GM20000 (cell line): ENCODE data around the gene FAS.

ENCODE experiments used
- DNase-seq: peaks from one replicate; pipeline ENCODE4 v3.0.0; 2012; ENCODE audit warnings: low spot score
- TF ChIP-seq, protein P1 (sequence below): IDR thresholded peaks from 2 replicates; pipeline ENCODE4 v1.5.1; 2012; ENCODE audit warnings: mild to moderate bottlenecking, control low read depth; ENCODE audit errors: extremely low read depth, missing control alignments

The FAS gene

DNA sequence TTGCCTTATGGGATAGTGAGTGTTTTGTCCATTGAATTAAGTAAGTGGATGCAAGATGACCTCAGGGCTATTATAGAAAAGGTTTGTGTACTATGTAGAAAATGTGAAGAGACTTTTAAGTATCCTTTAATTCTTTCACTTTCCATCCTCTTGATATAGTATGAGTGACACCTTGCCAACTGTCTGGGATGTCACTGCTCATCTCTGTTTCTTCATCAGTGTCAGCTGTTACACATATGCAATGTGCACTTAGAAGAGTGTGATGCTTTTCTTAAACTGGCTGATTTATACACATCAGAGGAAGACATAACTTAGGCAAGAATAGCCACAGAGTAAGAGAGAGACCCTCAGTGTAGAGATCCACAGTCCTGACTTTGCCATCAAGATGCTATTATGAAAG lies 29.3 kb upstream of the FAS start:
- TF ChIP-seq, protein P1, sequence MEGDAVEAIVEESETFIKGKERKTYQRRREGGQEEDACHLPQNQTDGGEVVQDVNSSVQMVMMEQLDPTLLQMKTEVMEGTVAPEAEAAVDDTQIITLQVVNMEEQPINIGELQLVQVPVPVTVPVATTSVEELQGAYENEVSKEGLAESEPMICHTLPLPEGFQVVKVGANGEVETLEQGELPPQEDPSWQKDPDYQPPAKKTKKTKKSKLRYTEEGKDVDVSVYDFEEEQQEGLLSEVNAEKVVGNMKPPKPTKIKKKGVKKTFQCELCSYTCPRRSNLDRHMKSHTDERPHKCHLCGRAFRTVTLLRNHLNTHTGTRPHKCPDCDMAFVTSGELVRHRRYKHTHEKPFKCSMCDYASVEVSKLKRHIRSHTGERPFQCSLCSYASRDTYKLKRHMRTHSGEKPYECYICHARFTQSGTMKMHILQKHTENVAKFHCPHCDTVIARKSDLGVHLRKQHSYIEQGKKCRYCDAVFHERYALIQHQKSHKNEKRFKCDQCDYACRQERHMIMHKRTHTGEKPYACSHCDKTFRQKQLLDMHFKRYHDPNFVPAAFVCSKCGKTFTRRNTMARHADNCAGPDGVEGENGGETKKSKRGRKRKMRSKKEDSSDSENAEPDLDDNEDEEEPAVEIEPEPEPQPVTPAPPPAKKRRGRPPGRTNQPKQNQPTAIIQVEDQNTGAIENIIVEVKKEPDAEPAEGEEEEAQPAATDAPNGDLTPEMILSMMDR = no peak
- no peak for DNase-seq

DNA sequence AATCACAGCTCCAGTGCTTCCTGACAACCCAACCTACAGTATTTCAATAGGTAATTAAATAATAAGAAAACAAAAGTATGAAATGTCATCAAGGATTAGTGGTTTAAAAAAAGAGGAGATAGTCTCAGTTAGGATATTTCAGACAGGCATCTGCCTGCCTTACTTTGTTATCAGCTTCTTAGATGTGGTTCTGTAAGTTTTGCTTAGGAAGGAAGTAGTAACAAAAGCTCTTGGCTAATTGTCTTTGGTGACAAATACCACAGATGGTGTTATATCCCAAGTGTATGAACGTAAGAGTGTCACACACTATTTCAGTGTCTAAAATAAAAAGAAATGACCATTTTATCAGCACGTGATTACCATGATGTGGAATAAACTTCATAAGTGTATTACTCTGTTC lies 28.3 kb upstream of the FAS start:
- DNase-seq = no peak
- TF ChIP-seq, protein P1 = no peak

DNA sequence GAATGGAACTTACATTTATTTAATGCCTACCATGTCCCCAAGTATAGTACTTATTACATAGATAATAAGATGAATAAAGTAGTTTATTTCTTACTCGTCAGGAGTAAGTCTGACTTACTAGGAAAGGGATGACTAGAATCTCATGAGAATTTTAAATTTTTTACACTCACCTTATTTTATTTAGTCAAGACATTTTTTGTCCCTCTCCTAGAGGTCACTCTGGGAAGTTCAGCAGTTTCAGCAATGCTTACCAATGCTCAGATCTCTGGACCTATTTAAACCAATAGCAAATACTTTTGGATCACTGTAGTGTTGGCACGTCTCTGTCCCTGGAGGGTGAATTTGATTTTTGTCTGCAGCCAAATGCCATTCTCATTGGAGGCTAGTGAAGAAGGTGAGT lies 27.3 kb upstream of the FAS start:
- no peak for DNase-seq
- TF ChIP-seq, protein P1 = no peak

DNA sequence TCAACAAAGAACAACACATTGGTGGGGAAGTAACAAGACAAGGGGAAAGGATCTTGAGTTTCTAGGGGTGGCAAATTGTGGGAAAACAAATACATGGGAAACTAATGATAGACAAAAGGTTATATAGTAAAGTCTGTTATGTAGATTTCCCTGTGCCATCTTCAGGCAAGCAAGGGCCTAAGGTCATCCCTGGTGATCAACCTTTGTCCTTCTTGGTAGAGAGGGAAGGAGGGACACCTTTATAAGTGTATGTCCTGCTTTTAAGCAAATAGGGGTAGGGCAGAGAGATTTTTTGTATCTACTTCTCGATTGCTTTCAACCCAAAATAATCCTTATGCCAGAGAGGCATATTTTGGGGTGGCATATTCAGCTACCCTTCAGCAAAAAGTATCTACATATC lies 26.2 kb upstream of the FAS start:
- no peak for DNase-seq
- TF ChIP-seq, protein P1 = no peak

DNA sequence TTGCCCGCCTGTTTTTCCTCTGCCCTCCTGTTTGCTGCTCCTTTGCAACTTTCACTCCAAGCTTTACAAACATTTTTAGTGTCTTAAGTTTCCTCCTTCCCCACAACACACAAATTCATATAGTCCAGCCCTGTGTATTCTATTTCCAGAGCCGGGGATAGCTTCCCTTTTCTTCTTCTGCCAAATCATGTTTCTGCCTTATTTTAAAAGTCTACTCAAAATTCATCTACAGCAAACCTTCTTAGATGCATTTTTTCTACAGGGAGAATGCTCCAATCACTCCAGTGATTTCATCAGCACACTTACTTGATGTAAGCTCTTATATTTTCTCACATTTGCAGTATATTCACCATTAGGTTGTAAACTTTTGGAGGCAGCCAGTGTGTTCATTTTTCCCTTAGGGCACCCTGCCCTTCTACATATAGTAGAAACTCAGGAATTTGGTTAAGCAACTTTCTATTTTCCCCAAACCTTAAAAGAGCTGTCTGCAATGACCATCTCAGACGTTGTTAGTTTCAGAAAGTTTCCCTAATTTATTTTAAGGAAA lies 25.7 kb upstream of the FAS start:
- TF ChIP-seq, protein P1 = no peak
- no peak for DNase-seq

DNA sequence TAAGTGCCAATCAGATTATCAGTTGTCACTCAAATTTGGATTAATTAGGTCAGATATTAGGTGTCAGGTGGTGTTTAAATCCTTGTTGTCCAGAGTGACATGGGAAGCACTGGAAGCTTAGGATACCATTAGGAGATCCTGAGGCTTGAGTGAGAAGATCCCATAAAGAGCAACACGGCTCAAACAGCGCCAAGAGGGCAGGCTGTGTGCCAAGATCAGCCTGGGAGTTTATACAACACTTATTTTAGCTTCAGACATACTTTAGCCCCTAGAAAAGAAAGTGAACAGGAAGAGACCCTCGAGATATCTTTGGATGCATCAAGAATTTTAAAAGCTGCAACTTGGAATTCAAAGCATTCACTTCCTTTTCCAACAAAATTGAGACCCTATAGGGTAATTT lies 23.8 kb upstream of the FAS start:
- no peak for DNase-seq
- TF ChIP-seq, protein P1 = no peak

DNA sequence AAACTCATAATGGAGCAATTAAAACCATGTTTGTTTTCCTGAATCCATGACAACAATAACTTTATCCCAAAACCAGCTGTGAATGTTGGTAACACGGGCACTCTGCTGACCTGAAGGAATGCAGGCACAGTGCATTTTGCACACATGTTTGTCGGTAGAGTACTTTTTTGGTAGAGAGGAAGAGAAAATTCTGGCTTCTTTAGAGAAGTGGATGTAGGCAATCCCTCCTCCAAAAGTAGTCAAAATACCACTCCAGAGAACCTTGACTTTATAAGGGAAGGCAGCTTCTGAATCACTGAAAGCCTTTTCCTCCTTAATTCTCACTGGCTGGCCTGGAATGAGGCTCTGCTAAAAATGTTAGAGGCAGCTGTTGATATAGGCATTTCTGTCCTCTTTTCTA lies 22.2 kb upstream of the FAS start:
- TF ChIP-seq, protein P1 = no peak
- no peak for DNase-seq
